Mucosa of rectum (tissue), 2 donors: ENCODE data around the gene PPME1.

Source experiments
- H3K27ac ChIP-seq, 2 donors: one replicate each; pipeline ENCODE4 v1.7.0; 2013; ENCODE audit warnings: inconsistent platforms in 2 of 2, low read depth in 2 of 2, low read length in 2 of 2
- H3K27me3 ChIP-seq, 2 donors: one replicate each; pipeline ENCODE4 v1.7.0; 2013; ENCODE audit warnings: low read length in 2 of 2; ENCODE audit not compliant: control insufficient read depth in 2 of 2, insufficient read depth in 2 of 2
- H3K36me3 ChIP-seq, 2 donors: one replicate each; pipeline ENCODE4 v1.7.0; 2013; ENCODE audit warnings: low read length in 2 of 2; ENCODE audit not compliant: control insufficient read depth in 2 of 2, insufficient read depth in 2 of 2
- H3K4me1 ChIP-seq, 2 donors: one replicate each; pipeline ENCODE4 v1.7.0; 2013; ENCODE audit warnings: low read length in 2 of 2, mild to moderate bottlenecking in 1 of 2; ENCODE audit not compliant: control insufficient read depth in 2 of 2, insufficient read depth in 2 of 2
- H3K4me3 ChIP-seq, 2 donors: one replicate each; pipeline ENCODE4 v1.7.0; 2013; ENCODE audit warnings: low read length in 2 of 2
- H3K9ac ChIP-seq, 2 donors: one replicate each; pipeline ENCODE4 v1.7.0; 2013; ENCODE audit warnings: low read length in 2 of 2, low read depth in 1 of 2, mild to moderate bottlenecking in 1 of 2
- H3K9me3 ChIP-seq, 2 donors: one replicate each; pipeline ENCODE4 v1.7.0; 2013; ENCODE audit warnings: low read length in 2 of 2; ENCODE audit not compliant: control insufficient read depth in 2 of 2
- donor health status: healthy.
- donor health status: Normal muscosa, but diverticular disease.

PPME1 gene

GRCh38 chr11:74159642-74160041 lies 11.4 kb upstream of the PPME1 start:
- Histone ChIP-seq H3K36me3 (peaks cover 6 to 25% of the 10 kb centered on the region in 2 donors), H3K9me3 (no peaks in the 10 kb centered on the region), H3K4me3 (no peak overlapping the region), H3K27me3 (no peaks in the 10 kb centered on the region), H3K9ac (no peak overlapping the region), H3K27ac (no peak overlapping the region), H3K4me1 (no peaks in the 10 kb centered on the region)

DNA sequence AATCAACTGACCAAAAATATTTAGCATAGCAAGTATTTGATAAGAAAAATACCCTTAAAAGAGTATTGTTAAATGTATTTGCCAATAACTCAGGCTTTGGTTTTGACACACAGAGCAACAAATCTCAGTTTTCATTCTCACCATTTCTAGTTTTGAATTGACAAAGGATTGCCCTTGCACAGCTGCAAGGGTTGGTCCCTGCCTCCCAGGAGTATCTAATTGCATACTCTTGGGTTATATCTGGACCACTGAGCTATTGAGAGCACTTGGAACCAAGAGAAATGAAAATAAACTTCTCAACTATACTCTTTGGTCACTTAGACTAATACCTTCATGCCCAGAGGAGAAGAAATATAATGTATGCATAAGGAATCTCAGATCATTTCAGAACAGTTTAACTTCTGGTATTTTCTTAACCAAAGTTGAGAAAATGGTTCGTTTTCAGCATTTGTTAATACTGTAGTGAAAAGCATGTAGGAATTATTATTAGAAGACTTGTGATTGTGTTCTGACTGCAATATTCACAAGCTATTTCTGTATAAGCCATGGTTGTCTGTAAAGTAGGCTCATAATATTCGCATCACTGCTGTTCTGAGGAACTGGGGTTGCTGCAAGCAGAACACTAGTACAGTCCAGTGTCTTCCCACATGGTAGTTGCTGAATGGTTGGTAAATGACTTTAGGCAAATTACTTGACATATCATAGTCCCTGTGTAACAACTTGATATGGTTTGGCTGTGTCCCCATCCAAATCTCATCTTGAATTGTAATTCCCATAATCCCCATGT lies 8.2 kb upstream of the PPME1 start:
- no peak overlapping the region for H3K27ac ChIP-seq
- no peak overlapping the region for H3K9ac ChIP-seq
- H3K27me3 ChIP-seq = no peaks in the 10 kb centered on the region
- no peak overlapping the region for H3K4me3 ChIP-seq
- no peaks in the 10 kb centered on the region for H3K4me1 ChIP-seq
- H3K9me3 ChIP-seq = no peaks in the 10 kb centered on the region
- H3K36me3 ChIP-seq = peaks cover 14 to 33% of the 10 kb centered on the region in 2 donors

GRCh38 chr11:74168838-74169237 lies 2.3 kb upstream of the PPME1 start:
- H3K9me3 ChIP-seq = no peaks in the 10 kb centered on the region
- H3K36me3 ChIP-seq = peaks cover 11 to 16% of the 10 kb centered on the region in 2 donors
- no peak overlapping the region for H3K4me3 ChIP-seq
- H3K27me3 ChIP-seq = no peaks in the 10 kb centered on the region
- no peak overlapping the region for H3K9ac ChIP-seq
- H3K27ac ChIP-seq = no peak overlapping the region
- peaks cover 19 to 23% of the 10 kb centered on the region in 2 donors for H3K4me1 ChIP-seq

DNA sequence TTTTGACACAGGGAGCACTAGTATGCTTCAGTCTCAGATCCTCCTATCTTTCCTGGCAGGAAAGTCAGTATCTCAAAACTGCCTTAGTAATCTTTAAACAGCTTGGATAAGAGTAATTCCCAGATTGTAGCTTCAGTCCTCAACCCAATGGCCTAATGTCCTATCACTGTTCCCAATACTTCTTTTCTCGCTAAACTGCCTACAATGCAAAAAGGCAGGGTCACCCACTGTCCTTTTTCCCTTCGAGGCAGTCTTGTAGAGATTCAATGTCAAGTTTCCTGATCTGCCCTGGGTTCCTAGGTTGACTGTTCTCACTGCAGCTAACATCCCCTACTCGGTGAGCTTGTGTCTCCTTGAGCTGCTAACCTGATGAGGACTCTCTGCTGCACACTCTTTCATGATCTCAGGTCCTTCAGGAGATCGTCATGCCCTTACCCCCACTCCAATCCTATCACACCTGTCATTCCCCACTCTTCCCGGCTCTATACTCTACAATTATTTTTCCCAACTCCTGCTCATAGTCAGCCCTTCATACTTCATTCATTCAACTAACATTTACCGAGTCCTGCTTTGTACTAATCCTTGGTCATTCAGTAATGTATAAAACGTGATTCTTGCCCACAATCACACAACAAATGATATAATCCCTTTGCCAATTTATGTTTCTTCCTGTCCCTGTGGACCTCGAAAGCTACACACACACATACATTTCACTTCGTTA lies 1.2 kb upstream of the PPME1 start:
- Histone ChIP-seq H3K27me3 (no peaks in the 10 kb centered on the region), H3K9me3 (no peaks in the 10 kb centered on the region), H3K4me3 (peak overlapping the region; percentile 92 to 96), H3K36me3 (peaks cover 11% of the 10 kb centered on the region in 2 donors), H3K9ac (peak overlapping the region; percentile 84 to 90), H3K27ac (peak overlapping the region in 1 of 2 donors; percentile 88), H3K4me1 (peaks cover 19 to 23% of the 10 kb centered on the region in 2 donors)

GRCh38 chr11:74171630-74171968 lies 510 bp downstream of the PPME1 start:
- Histone ChIP-seq H3K9ac (peak overlapping the region; percentile 90), H3K27me3 (no peaks in the 10 kb centered on the region), H3K4me1 (peaks cover 19 to 23% of the 10 kb centered on the region in 2 donors), H3K36me3 (peaks cover 7 to 8% of the 10 kb centered on the region in 2 donors), H3K27ac (peak overlapping the region; percentile 88 to 91), H3K9me3 (no peaks in the 10 kb centered on the region), H3K4me3 (peak overlapping the region; percentile 92 to 96)

DNA sequence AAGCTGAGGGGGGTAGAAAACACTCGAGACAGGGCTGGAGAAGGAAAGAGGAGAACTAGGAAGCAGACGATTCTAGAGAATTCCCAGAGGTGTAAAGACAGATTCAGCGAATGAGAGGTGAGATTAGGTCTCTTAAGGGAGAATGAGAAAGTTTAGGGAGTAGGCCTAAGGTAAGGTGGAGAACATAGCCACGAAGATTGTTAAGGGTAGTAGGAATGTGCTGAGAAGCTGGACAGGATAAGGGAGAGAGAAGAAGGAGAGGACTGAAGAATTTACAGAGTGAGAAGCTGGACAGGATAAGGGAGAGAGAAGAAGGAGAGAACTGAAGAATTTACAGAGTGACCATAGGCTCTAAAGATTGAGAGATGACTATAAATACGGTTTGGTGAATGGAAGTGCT lies 908 bp downstream of the PPME1 start:
- Histone ChIP-seq H3K4me1 (peaks cover 19 to 23% of the 10 kb centered on the region in 2 donors), H3K9me3 (no peaks in the 10 kb centered on the region), H3K27ac (peak overlapping the region; percentile 88 to 91), H3K9ac (peak overlapping the region; percentile 90), H3K27me3 (no peaks in the 10 kb centered on the region), H3K36me3 (peaks cover 4 to 7% of the 10 kb centered on the region in 2 donors), H3K4me3 (peak overlapping the region; percentile 92 to 96)

- H3K27ac ChIP-seq = no peak overlapping the region
- no peaks in the 10 kb centered on the region for H3K9me3 ChIP-seq
- H3K9ac ChIP-seq = no peak overlapping the region
- peaks cover 10 to 11% of the 10 kb centered on the region in 2 donors for H3K4me1 ChIP-seq
- H3K4me3 ChIP-seq = no peak overlapping the region
- no peaks in the 10 kb centered on the region for H3K36me3 ChIP-seq
- H3K27me3 ChIP-seq = no peaks in the 10 kb centered on the region
These were observed 4.8 kb downstream of the PPME1 start for GRCh38 chr11:74175920-74176319.

GRCh38 chr11:74179234-74180052 lies 8.4 kb downstream of the PPME1 start:
- H3K9me3 ChIP-seq = no peaks in the 10 kb centered on the region
- H3K4me3 ChIP-seq = no peak overlapping the region
- H3K27ac ChIP-seq = no peak overlapping the region
- H3K36me3 ChIP-seq = no peaks in the 10 kb centered on the region
- no peaks in the 10 kb centered on the region for H3K4me1 ChIP-seq
- H3K9ac ChIP-seq = no peak overlapping the region
- H3K27me3 ChIP-seq = no peaks in the 10 kb centered on the region

GRCh38 chr11:74182635-74183034 lies 11.5 kb downstream of the PPME1 start:
- no peak overlapping the region for H3K27ac ChIP-seq
- no peaks in the 10 kb centered on the region for H3K4me1 ChIP-seq
- no peaks in the 10 kb centered on the region for H3K9me3 ChIP-seq
- no peak overlapping the region for H3K4me3 ChIP-seq
- no peaks in the 10 kb centered on the region for H3K27me3 ChIP-seq
- H3K9ac ChIP-seq = no peak overlapping the region
- H3K36me3 ChIP-seq = no peaks in the 10 kb centered on the region

- no peaks in the 10 kb centered on the region for H3K36me3 ChIP-seq
- no peak overlapping the region for H3K27ac ChIP-seq
- no peaks in the 10 kb centered on the region for H3K9me3 ChIP-seq
- H3K4me3 ChIP-seq = no peak overlapping the region
- H3K27me3 ChIP-seq = no peaks in the 10 kb centered on the region
- no peak overlapping the region for H3K9ac ChIP-seq
- no peaks in the 10 kb centered on the region for H3K4me1 ChIP-seq
These were observed 14.2 kb downstream of the PPME1 start for GRCh38 chr11:74185285-74185684.
